GM19372 (cell line): ENCODE measurements around the gene DDX47.
"Not testable (repeated sequence)": the region's sequence is repeated elsewhere in the genome, so short reads cannot be mapped to it uniquely, and the experiment has no call there.

Experiments
- ATAC-seq: cut with Tn5 transposase; IDR thresholded peaks from one replicate; pipeline ENCODE4 v1.9.1; 2021; ENCODE audit warnings: mild to moderate bottlenecking, low read depth, moderate library complexity; ENCODE audit not compliant: unreplicated experiment

DDX47 gene

GRCh38 chr12:12819752-12820311 is 6.7 kb downstream of the DDX47 start:
- ATAC-seq: no peak

DNA sequence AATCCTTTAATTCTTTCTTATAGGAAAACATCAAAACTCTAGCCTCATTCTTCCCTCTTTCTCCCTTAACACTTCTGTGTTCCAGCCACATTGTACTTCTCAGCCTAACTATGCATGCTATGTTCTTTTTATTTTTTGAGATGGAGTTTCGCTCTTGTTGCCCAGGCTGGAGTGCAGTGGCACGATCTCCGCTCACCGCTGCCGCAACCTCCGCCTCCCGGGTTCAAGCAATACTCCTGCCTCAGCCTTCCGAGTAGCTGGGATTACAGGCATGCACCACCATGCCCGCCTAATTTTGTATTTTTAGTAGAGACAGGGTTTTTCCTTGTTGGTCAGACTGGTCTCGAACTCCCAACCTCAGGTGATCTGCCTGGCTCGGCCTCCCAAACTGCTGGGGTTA is 7.2 kb downstream of the DDX47 start:
- not testable (repeated sequence) for ATAC-seq

DNA sequence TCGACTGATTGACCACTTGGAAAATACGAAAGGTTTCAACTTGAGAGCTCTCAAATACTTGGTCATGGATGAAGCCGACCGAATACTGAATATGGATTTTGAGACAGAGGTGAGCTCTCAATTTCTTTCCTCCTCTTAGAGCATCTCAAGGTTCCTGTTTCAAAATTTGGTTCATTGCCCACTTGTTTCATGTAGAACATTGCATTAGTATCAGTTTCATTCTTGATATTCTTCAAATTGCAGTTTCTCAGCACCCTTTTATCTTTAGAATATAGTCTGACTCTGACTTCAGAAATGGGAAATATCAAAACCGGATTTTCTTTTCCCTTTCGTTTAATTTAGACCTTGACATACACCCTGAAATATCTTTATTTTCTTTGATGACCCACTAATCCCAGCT is 8.8 kb downstream of the DDX47 start:
- ATAC-seq: peak; percentile 45

DNA sequence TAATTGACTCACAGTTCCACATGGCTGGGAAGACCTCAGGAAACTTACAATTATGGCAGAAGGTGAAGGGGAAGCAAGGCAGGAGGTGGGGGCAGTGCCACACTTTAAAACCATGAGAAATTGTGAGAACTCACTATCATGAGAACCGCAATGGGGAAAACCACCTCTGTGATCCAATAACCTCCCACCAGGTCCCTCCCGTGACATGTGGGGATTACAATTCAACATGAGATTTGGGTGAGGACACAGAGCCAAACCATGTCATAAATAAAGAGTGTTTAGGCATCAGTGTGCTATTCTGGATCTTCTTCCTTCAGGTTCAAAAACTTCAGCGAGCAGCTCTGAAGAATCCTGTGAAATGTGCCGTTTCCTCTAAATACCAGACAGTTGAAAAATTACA is 9.7 kb downstream of the DDX47 start:
- ATAC-seq: no peak

DNA sequence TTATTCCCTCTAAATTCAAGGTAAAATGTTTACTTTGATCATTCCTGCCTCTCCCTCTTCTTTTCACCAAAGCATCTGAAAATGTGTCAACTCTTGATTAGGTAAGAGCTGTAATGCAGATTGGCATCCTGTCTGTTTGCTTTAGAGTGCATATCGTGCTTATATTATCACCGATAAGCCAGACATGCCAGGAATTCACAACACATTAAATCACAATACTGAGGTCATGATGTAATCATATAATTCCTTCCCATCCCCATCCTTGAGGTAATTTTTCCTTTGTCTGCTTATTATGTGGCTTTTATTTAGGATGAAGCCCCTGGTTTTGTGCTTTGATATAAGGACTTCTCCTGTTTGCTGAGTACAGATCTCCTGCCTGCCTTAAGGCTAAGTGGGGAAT is 10.2 kb downstream of the DDX47 start:
- no peak for ATAC-seq

DNA sequence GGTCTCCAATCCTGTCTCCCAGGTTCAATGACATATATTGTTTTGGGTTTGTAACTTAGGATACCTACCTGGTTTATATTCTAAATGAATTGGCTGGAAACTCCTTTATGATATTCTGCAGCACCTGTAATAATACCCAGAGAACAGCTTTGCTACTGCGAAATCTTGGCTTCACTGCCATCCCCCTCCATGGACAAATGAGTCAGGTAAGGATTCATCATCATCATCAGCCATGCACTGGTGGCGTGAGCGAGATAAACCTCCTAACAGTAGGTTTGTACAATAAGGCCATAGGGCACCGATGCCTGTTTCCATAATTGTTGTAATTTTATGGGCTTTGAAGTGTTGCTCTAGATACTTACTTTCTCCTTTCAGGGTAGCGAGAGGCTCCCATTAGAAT is 10.7 kb downstream of the DDX47 start:
- ATAC-seq: no peak

- no peak for ATAC-seq
Observed at GRCh38 chr12:12835378-12836146, 22.4 kb downstream of the DDX47 start.

DNA sequence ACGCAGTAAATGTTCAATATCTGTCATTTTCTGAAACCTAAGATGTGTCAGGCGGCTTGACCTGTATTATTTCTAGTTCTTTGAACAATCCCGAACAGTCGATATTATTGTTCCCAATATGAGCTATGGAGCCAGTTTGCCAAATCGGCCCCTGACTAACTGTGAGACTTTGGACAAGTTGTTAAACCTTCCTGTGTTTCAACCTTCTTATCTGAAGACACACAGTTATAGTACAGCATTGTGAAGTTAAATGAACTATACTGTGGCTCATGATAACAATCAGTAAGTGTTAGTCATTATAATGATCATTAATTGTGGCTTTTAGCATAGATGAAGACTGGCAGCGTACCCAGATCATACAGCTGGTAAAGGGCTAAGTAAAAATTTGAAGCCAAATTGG is 23.4 kb downstream of the DDX47 start:
- ATAC-seq: no peak

GRCh38 chr12:12837025-12837812 is 24.1 kb downstream of the DDX47 start:
- ATAC-seq: peak; percentile 54

- no peak for ATAC-seq
Observed at GRCh38 chr12:12837813-12838153, 24.6 kb downstream of the DDX47 start.

DNA sequence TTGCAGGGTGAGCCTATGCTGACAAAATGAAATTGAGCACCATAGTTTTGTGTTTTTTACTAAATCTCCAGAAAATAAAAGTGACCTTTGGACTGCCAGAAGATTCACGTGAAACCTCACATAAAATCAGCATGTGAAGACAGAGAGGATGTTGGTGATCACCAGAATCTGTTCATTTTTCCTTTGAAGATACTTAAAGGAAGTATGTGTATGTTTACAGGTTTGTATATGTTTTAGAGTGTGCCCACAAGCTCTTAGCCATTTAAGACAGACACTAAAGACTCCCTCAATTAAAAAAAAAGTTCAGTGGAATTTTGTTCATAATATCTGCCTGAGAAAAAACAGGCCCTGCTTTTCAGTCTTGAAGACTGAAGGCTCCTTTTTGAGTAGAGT is 25.9 kb downstream of the DDX47 start:
- ATAC-seq: no peak

- ATAC-seq: not testable (repeated sequence)
Observed at GRCh38 chr12:12839439-12839838, 26.3 kb downstream of the DDX47 start.

- no peak for ATAC-seq
Observed at GRCh38 chr12:12839873-12840579, 26.9 kb downstream of the DDX47 start.

- no peak for ATAC-seq
Observed at GRCh38 chr12:12840580-12840899, 27.4 kb downstream of the DDX47 start.

DNA sequence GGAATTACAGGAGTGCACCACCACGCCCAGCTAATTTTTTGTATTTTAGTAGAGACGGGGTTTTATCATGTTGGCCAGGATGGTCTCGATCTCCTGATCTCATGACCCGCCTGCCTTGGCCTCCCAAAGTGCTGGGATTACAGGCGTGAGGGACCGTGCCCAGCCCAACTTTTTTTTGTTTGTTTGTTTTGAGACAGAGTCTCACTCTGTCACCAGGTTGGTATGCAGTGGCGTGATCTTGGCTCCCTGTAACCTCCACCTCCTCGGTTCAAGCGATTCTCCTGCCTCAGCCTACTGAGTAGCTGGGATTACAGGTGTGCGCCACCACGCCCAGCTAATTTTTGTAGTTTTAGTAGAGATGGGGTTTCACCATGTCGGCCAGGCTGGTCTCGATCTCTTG is 28.3 kb downstream of the DDX47 start:
- ATAC-seq: not testable (repeated sequence)

DNA sequence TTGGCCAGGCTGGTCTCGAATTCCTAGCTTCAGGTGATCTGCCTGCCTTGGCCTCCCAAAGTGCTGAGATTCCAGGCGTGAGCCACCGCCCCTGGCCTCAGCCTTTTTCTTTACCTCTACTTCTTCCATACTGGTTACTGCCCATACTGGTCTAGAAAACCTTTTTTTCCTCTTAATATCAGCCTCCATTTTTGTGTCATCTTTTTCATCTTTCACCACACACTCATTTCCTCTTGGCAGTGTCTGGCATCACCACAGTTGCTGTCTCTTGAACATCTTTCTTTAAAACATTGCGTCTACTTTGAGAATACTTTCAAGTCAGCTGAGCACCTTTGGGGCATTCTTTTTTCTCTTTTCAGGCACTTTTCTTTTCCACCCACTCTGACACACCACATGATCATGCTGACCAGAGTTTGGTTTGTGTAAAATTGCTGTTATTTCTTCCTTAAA is 32.7 kb downstream of the DDX47 start:
- no peak for ATAC-seq

DNA sequence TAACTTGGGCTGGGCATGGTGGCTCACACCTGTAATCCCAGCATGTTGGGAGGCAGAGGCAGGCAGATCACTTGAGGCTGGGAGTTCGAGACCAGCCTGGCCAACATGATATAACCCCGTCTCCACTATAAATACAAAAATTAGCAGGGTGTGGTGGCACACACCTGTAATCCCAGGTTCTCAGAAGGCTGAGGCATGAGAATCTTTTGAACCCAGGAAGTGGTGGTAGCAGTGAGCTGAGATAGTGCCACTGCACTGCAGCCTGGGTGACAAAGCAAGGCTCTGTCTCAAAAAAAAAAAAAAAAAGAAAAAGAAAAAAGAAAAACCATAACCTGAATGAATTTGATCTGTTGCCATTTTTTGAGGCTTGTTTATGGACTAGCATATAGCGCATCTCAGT is 33.6 kb downstream of the DDX47 start:
- not testable (repeated sequence) for ATAC-seq

DNA sequence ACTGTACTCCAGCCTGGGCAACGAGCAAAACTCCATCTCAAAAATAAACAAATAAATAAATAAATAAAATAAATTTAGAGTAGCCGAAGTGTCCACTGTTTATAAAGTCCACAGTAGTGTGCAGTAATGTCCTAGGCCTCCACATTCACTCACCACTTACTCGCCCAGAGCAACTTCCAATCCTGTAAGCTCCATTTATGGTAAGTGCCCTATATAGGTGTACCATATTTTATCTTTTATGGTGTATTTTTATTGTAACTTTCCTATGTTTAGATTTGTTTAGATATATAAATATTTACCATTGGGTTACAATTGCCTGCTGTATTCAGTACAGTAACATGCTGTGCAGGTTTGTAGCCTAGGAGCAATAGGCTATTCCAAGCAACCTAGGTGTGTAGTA is 40.3 kb downstream of the DDX47 start:
- no peak for ATAC-seq

GRCh38 chr12:12859690-12860089 is 46.5 kb downstream of the DDX47 start:
- no peak for ATAC-seq

DNA sequence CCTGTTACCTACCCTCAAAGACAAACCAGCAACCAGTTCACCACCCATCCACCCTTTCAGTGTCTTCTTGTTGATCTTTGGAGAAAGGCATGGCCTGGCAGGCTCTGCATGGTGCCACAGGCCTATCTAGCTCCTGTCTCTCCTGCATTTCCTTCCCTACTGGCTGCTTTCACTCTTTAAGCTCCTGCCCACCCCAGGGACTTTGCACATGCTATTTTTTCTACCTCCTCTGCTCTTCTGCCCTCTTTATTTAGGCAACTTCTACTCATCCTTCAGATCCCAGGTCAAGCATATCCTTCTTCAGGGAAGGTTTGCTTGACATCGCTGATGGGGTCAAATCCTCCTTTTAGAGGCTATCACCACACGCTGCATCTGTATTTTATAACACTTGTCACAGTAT is 51.1 kb downstream of the DDX47 start:
- no peak for ATAC-seq
